K562 (cell line): ENCODE data around the gene FNDC11. TPM values are rescaled to one million over a fixed set of nuclear protein-coding genes. Genes with fewer than 3 reads are reported as not detected.

Experiments
- CBX2 ChIP-seq: fragments of 200-600 bp; sonication (generic); IDR thresholded peaks from one replicate; pipeline ENCODE4 v1.6.1; 2012; ENCODE audit warnings: mild to moderate bottlenecking, low read length, inconsistent platforms; ENCODE audit not compliant: insufficient read depth, poor library complexity, severe bottlenecking
- E2F1 ChIP-seq: sonication (generic); formaldehyde crosslinking; IDR thresholded peaks from 2 replicates; pipeline ENCODE4 v1.8.1; 2023; ENCODE audit warnings: mild to moderate bottlenecking, missing genetic modification reagents, moderate library complexity
- ETS2 ChIP-seq: IDR thresholded peaks from 2 replicates; pipeline ENCODE4 v1.6.1; 2016; ENCODE audit warnings: borderline replicate concordance, missing genetic modification characterization, mild to moderate bottlenecking, moderate library complexity, missing compliant biosample characterization; ENCODE audit not compliant: poor library complexity, severe bottlenecking
- FOS ChIP-seq: IDR thresholded peaks from 3 replicates; pipeline ENCODE4 v1.6.1; 2011; ENCODE audit not compliant: insufficient read length; ENCODE audit errors: extremely low read depth
- JUND ChIP-seq, 2 experiments: IDR thresholded peaks; 2 replicates in 1 of 2; 3 replicates in 1 of 2; pipeline ENCODE4 v1.6.1; 2011; ENCODE audit warnings: borderline replicate concordance in 2 of 2, low read depth in 2 of 2, low read length in 2 of 2, improper control_type of control experiment in 1 of 2, missing biosample characterization in 1 of 2, missing genetic modification characterization in 1 of 2, missing genetic modification reagents in 1 of 2
- NR4A1 ChIP-seq, 2 experiments: fragments of 250-450 bp in 1 of 2; fragments of 450-650 bp in 1 of 2; sonication (Bioruptor Pico) in 1 of 2; IDR thresholded peaks; 2 replicates each; pipeline versions ENCODE4 v1.4.0 to v1.6.1; 2016 to 2020; ENCODE audit warnings: mild to moderate bottlenecking in 2 of 2, missing compliant biosample characterization in 1 of 2, missing genetic modification characterization in 1 of 2, moderate library complexity in 1 of 2
- PCBP2 ChIP-seq: fragments of 200-400 bp; formaldehyde crosslinking; IDR thresholded peaks from 2 replicates; pipeline ENCODE4 v1.6.1; 2018; ENCODE audit warnings: low read length, low read depth, mild to moderate bottlenecking, moderate library complexity; ENCODE audit not compliant: poor library complexity, severe bottlenecking
- PRMT5 ChIP-seq: sonication (generic); formaldehyde crosslinking; IDR thresholded peaks from 2 replicates; pipeline ENCODE4 v1.5.0; 2020; ENCODE audit warnings: missing genetic modification reagents
- TEAD4 ChIP-seq, 2 experiments: sonication (generic) in 1 of 2; formaldehyde crosslinking in 1 of 2; IDR thresholded peaks; 2 replicates each; pipeline versions ENCODE4 v1.6.1 to v1.8.0; 2012 to 2022; ENCODE audit warnings: borderline replicate concordance in 1 of 2, inconsistent platforms in 1 of 2, low read length in 1 of 2, mild to moderate bottlenecking in 1 of 2, missing genetic modification reagents in 1 of 2
- USF2 ChIP-seq: sonication (generic); formaldehyde crosslinking; IDR thresholded peaks from 2 replicates; pipeline ENCODE4 v1.5.0; 2020; ENCODE audit warnings: missing genetic modification reagents
- ZC3H11A ChIP-seq: IDR thresholded peaks from 2 replicates; pipeline ENCODE4 v1.6.1; 2012; ENCODE audit warnings: low read depth, low read length, improper control_type of control experiment
- ZC3H4 ChIP-seq: sonication (generic); formaldehyde crosslinking; IDR thresholded peaks from 2 replicates; pipeline ENCODE4 v1.9.0; 2021; ENCODE audit warnings: missing genetic modification reagents, borderline replicate concordance
- ZKSCAN3 ChIP-seq: fragments of 250-450 bp; sonication (Bioruptor Pico); IDR thresholded peaks from 2 replicates; pipeline ENCODE4 v1.4.0; 2020
- ZNF77 ChIP-seq: fragments of 250-450 bp; sonication (Bioruptor Pico); IDR thresholded peaks from 2 replicates; pipeline ENCODE4 v1.5.0; 2020
- polyA plus RNA-seq, 8 experiments: library from polyadenylated mRNA; depleted of rRNA in 4 of 8; stranded (reverse) in 5 of 8; unstranded in 3 of 8; fragments of >200 nt; fragmentation: Nextera tagmentation in 2 of 8; fragmentation: Illumina TruSeq in 1 of 8; extraction: Ambion mirVana in 2 of 8; extraction: Trizol in 1 of 8; gene quantifications; 2 replicates each; pipeline versions ENCODE4 v1.2.1 to v1.2.3, GENCODE V29; 2011 to 2014; ENCODE audit warnings: inconsistent platforms in 1 of 8, missing spikeins in 1 of 8
- total RNA-seq, 7 experiments: library from RNA; depleted of rRNA in 6 of 7; stranded (reverse); fragments of >200 nt in 6 of 7; fragmentation: Illumina TruSeq in 2 of 7; extraction: Trizol in 2 of 7; gene quantifications; 2 replicates each; pipeline versions ENCODE4 v1.2.1 to v1.2.3, GENCODE V29; 2011 to 2021; ENCODE audit warnings: low replicate concordance in 1 of 7

Gene FNDC11
- total and polyA plus RNA-seq, 9 of the 15 experiments (the other 6 are each of a cell fraction or from before 2014, with no cell fraction given), result 0.08 to 2.3 (median 0.64) TPM; not detected in 2

- TF ChIP-seq ZC3H11A, result no peak
- TF ChIP-seq PRMT5 (CRISPR knock-in tag), result no peak
- TF ChIP-seq ZKSCAN3, result no peak
- TF ChIP-seq E2F1 (CRISPR knock-in tag), result no peak
- peak; percentile 74; the same call in 1 of the 2 replicates for TF ChIP-seq ZC3H4 (CRISPR knock-in tag)
- TF ChIP-seq TEAD4 (IDR thresholded peaks at IDR 0.05; ENCODE audit: low read length), result no peak
- TF ChIP-seq TEAD4 (CRISPR knock-in tag; IDR thresholded peaks at IDR 0.05; ENCODE audit: borderline replicate concordance), result no peak
- TF ChIP-seq ETS2, result no peak
- TF ChIP-seq JUND (IDR thresholded peaks at IDR 0.05; ENCODE audit: borderline replicate concordance, low read depth, low read length), result no peak
- no peak for TF ChIP-seq JUND (tag; IDR thresholded peaks at IDR 0.05; ENCODE audit: borderline replicate concordance, low read depth, low read length)
- TF ChIP-seq CBX2, result no peak
- TF ChIP-seq PCBP2, result peak; percentile 45
- no peak for TF ChIP-seq ZNF77
- no peak for TF ChIP-seq USF2 (CRISPR knock-in tag)
- TF ChIP-seq NR4A1 (CRISPR knock-in tag; IDR thresholded peaks at IDR 0.05), result no peak
- TF ChIP-seq NR4A1 (tag; IDR thresholded peaks at IDR 0.05), result no peak
- TF ChIP-seq FOS, result no peak
These were observed 32.9 kb upstream of the FNDC11 start (continued) for GRCh38 chr20:63520934-63521601.
